HG02870 (cell line): ENCODE results near the gene SLC16A2.
"Not testable (repeated sequence)": the region's sequence is repeated elsewhere in the genome, so short reads cannot be mapped to it uniquely, and the experiment has no call there.

Experiments used
- ATAC-seq: cut with Tn5 transposase; IDR thresholded peaks from one replicate; pipeline ENCODE4 v1.9.1; 2021; ENCODE audit warnings: mild to moderate bottlenecking, moderate library complexity; ENCODE audit not compliant: unreplicated experiment

The SLC16A2 gene

DNA sequence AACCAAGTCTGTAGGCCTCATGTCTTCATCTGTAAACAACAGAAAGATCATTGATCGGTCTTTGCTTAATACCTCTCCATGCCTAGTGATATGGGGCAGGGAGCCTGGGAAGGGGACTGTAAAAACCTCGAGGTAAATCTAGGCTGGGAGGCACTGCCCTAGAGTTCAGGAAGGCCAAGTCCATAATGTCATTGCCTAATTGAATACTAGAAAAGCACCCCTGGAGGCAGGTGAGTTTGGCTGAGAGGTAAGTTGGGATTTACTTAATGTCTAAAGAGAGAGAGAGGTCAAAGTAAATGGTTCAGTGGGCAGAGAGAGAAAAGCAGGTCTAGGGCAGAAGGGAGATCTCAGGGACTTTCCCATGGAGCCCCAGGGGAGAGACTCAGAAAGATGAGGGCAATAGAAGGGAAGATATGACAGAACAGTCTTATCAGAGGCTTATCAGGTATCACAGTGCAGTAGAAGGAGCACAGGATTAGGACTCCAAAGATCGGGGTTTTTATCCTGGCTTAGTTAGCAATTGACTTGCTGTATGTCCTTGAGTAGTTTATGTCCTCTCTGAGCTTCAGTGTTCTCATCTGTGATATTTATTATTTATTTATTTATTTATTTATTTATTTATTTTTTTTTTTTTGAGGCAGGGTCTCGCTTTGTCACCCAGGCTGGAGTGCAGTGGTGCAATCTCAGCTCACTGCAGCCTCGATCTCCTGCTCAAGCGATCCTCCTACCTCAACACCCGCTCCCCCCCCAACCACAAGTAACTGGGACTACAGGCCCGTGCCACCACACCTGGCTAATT, 85.2 kb downstream of the SLC16A2 start:
- peak; percentile 88 for ATAC-seq

GRCh38 chrX:74507191-74507590, 85.9 kb downstream of the SLC16A2 start:
- ATAC-seq: no peak

DNA sequence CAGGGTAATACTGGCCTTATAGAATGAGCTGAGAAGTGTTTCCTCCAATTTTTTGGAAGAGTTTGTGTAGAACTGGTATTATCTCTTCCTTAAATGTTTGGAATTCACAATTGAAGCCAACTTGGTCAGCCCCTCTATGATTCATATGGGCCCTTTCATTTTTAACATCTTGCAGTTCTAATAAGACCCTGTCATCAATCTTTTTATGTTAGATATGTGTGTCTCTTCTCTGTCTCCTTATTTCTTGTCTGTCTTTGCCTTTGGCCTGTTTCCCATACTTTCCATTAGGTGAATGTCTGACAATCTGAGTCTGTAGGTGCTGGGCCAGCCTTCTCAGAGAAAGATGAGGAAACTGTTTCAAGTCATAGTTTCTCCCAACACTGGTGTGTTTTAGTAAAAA, 88.7 kb downstream of the SLC16A2 start:
- ATAC-seq: no peak

DNA sequence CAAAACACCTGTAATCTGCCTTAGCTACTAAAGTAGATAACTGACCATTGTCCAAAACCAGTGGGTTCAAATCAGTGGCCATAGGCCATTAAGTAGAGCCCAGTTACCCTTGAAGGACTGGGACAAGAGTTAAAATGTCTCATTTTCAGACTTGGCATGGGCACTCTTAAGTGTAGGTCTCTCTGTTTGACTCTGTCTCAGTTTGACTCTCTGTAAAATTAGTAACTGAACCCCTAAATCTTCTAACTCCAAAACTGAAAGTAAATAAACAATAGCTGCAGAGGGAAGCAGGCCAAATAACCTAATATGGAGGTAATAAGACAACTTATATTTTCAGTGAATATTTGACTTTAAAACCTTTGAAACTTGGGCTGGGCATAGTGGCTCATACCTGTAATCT, 89.1 kb downstream of the SLC16A2 start:
- no peak for ATAC-seq

DNA sequence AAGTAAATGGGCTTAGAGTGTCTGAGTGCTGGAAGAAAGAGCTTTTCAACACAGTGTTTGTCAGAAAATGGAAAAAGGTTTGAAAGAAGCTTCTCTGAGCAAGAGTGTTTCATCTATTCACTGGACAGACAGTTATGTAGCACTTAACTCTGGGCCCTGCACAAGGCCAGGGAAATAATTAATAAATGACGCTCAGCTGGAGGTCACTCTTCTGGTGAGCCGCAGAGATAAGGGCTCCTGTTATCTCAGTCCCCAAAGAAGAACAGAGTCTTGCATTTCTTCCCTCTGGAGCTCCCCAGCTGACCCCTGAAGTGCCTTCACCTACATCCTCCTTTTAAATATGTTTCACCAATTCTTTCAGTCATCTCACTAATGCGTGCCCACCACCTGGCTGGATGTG, 90.4 kb downstream of the SLC16A2 start:
- no peak for ATAC-seq

- no peak for ATAC-seq
These were observed 93.1 kb downstream of the SLC16A2 start for GRCh38 chrX:74514384-74514783.

DNA sequence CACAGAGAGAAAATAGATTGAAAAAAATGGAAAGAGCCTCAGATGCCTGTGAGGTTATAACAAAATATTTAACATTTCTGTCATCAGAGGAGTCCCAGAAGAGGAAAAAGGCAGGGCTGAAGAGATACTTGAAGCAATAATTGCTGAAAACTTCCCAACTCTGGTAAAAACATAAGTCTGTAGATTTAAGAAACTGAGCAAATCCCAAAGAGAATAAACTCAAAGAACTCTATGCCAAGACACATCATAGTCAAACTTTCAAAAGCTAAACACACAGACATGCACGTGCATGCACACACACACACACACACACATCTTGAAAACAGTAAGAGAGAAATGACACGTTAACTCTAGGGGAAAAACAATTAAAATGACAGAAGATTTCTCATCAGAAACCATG, 94.1 kb downstream of the SLC16A2 start:
- no peak for ATAC-seq

GRCh38 chrX:74516013-74516412, 94.7 kb downstream of the SLC16A2 start:
- not testable (repeated sequence) for ATAC-seq

- no peak for ATAC-seq
These were observed 98.6 kb downstream of the SLC16A2 start for GRCh38 chrX:74519870-74520269.

DNA sequence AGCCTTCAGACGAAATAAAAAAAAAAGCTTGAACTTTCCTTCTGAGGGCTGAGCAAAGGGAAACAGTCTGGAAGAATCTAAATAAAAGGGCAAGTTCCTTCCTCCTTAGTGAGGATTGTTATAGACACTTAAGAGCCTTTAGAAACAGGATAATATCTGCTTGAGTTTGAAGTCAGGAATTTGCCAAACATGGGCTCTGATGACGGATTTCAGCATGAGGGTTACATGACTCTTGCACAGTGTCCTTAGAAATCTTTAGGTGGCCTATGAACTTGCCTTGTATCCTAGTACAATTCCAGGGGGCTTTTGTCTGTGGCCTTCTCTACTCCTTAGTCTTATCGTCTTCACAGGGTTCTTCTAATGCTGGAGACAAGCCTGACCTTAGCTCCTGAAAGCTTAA, 99.0 kb downstream of the SLC16A2 start:
- no peak for ATAC-seq

DNA sequence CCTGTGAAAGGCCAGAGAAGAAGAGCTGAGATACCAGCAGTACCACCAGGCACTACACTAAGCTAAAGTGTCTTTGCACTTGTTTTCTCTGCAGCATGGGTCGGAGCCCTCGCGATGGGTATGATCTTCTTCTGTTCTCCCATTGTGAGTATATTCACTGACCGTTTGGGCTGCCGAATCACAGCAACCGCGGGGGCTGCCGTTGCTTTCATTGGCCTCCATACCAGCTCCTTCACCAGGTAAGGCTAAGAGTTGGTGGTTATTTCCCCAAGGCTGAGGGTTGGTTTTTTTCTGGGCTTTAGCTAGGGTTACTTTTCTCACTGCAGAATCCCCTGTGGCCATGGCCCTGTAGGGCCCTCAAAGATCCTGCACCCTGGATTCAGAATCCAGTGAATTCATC, 99.6 kb downstream of the SLC16A2 start:
- no peak for ATAC-seq

DNA sequence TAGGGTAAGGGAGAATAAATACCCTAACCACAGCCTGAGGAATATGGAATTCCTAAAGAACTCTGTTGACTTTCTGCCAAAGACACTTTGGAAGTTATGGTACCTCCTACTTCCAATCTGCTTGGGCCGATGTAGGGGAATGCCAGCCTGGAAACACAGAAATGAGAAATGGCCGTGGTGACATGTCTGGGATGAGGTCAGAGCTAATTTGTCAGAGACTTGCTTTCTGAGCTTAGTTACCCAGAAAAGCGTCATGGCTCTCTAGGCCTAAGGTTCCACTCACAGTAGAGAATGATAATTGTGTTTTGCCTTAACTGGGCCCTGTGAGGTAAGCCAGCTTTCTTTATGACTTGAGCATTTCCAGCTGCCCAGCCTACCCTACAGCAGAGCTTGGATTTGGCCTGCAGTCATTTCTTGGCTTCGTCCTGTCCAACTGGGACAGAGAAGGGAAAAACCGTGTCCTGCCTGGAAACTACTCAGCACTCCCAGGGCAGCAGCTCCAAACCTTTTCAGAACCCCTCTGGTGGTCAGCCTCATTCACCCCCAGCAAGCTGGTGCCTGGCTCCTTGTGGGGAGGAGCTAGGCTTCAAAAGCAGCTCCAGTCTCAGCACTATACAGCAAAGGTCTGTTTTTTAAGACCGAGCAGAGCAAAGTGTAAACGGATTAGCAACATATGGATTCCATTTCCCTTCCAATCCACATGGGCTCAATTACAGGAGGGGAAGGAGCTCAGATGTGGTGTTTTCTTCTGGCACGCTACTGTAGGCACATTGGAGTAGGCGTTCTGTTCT, 100.9 kb downstream of the SLC16A2 start:
- no peak for ATAC-seq

- no peak for ATAC-seq
These were observed 101.9 kb downstream of the SLC16A2 start for GRCh38 chrX:74523224-74523623.

- no peak for ATAC-seq
These were observed 102.8 kb downstream of the SLC16A2 start for GRCh38 chrX:74523870-74524735.

GRCh38 chrX:74525116-74525515, 103.8 kb downstream of the SLC16A2 start:
- ATAC-seq: no peak

GRCh38 chrX:74526764-74527163, 105.5 kb downstream of the SLC16A2 start:
- ATAC-seq: no peak

GRCh38 chrX:74527350-74527749, 106.1 kb downstream of the SLC16A2 start:
- no peak for ATAC-seq

GRCh38 chrX:74529311-74529710, 108.0 kb downstream of the SLC16A2 start:
- ATAC-seq: no peak

DNA sequence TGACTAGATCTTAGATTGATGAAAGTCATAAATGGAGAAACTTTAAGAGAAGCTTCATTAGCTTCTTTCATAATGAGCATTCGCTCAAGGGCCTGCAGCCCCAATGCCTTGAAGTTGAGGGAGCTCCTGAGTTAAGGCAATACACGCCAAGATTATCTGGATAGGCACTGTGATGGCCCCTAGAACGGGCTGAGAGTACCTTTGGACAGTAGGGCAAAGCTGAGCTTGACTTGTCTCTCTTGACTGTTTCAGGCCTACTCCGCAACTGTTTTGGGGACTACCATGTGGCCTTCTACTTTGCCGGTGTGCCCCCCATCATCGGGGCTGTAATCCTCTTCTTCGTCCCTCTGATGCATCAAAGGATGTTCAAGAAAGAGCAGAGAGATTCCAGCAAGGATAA, 109.8 kb downstream of the SLC16A2 start:
- no peak for ATAC-seq

- ATAC-seq: peak; percentile 63
These were observed 113.3 kb downstream of the SLC16A2 start for GRCh38 chrX:74534569-74535038.

- ATAC-seq: no peak
These were observed 113.8 kb downstream of the SLC16A2 start for GRCh38 chrX:74535086-74535407.
